Suppressor macrophage (primary cell): ENCODE data around the gene FOXJ3.

ENCODE experiments used
- DNase-seq, 4 experiments: peaks; one replicate each; pipeline ENCODE4 v3.0.0-alpha.2; 2020 to 2022
- total RNA-seq, 17 experiments: gene quantifications; one replicate each; lab custom pipeline; 2026; ENCODE audit warnings: mixed read lengths in 6 of 17, inconsistent platforms in 3 of 17; lab: John Stamatoyannopoulos, UW

FOXJ3 gene
- total RNA-seq, result 12.3 to 63.1 (median 35.6) reads per million in 17 experiments

- peak; percentile 94 to 98 (median 96) for DNase-seq
Measured at GRCh38 chr1:42335050-42335808, at the start of gene FOXJ3. Gene FOXJ3, minus strand, starts transcription at chr1:42335235. Its CDS starts 24,142 bp downstream, at chr1:42311093.

DNA sequence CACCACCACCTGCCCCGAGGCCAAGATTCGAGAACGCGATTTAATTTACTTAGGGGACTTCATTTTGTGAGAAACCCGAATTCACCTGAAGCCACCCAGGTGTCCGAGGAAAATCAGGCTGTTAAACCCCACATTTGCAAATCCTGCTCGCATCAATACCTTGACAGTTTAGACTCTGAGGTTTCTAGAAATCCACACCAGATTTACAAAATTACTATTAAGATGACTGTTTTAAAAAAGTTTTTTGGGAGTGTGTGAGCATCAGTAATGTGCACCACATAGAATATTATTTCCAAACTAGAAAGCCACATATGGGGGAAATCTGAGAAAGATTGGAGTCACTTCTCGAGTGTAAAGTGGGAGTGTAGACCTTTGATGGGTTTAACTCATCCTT lies 46.2 kb upstream of the FOXJ3 start:
- DNase-seq, result no peak

DNA sequence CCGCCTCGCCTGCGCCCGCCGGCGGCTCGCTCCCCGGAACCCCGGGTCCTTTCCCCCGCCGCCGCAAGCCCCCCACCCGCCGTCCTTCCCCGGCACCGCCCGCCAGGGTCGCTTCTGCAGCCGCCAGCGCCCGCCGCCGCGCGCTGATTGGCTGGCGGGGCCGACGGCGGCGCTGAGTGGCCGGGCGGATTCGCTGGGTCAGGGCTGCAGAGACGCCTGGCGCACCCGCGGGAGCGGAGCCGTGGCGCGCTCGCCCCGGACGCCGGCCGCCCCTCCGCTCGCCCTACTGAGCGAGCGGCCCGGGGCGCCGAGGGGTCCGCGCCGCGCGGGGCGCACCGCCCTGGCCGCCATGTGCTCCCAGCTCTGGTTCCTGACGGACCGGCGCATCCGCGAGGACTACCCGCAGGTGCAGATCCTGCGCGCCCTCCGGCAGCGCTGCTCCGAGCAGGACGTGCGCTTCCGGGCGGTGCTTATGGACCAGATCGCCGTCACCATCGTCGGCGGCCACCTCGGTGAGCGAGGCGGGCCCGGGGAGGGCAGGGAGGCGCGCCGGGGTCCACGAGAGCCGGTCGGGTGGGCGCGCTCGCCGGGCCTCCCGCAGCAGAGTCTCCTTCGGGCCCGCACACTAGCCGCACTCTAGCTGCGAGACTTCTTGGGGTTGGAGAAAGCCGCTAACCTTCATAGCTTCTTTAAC lies 45.7 kb upstream of the FOXJ3 start, which contains the start of gene RIMKLA:
Gene RIMKLA (plus strand): TSS at position 207 of the 694 bp plus-strand sequence. CDS start 143 bp downstream, at position 350.
- DNase-seq, result peak; percentile 13 to 85 (median 56)

- peak in 2 of 4 experiments; percentile 4 to 19 for DNase-seq
Measured at GRCh38 chr1:42379794-42380585, 45.0 kb upstream of the FOXJ3 start.

DNA sequence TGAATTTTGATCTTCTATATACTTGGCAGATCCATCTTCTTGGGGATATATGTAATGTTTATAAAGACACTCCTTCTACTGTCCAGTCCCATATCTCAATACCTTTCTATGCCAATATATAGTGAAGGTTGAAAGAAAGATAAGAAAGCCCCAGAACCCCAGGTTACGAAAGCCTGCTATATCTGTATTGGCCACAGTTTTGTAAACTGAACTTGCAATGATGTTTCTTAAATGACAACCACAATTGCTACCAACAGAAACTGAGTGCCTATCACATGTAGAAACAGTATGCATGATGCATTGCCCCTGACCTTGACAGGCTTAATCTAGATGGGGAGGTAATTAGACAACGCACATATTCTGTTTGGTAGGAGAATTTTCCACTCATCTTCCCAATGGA lies 37.8 kb upstream of the FOXJ3 start:
- no peak for DNase-seq

GRCh38 chr1:42370876-42371549 lies 36.0 kb upstream of the FOXJ3 start:
- no peak for DNase-seq

DNA sequence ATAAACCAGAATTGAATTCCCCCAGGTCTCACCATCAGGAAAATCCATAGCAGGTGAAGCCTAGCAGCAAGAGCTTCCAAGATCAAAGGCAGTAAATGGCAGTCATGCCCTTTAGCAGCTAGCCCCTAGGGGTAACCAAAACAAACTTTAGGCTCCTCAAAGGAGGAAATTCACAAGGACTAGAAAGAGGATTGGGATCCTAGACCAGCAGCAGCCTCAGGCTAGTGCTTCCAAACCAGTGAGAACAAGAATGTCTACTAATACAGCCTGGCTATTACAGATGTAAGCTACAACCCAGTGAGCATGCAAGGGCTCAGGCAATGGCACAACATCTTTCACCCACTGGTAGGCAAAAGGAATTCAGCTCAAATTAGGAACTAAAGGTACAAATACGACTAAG lies 34.4 kb upstream of the FOXJ3 start:
- DNase-seq, result no peak

- DNase-seq, result no peak
Measured at GRCh38 chr1:42368096-42368795, 33.2 kb upstream of the FOXJ3 start.

DNA sequence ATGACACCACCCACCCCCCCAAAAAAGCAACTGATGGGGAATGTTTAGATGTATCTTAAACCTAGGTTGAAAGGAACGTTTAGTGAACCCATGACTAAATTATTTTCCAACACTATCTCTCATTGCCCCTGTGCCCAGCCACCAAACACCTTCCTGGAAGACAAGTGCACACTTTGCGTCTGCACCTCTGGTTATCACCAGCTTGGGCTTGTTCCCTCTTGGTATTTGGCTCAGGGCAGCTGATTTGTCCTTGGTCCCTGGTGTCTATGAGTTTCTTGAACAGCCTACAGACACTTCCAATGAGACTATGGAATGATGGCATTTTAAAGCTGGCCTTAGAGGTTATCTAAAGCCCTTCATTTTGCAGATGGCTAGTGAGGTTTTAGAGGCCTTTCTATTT lies 30.1 kb upstream of the FOXJ3 start:
- no peak for DNase-seq

GRCh38 chr1:42364542-42364941 lies 29.5 kb upstream of the FOXJ3 start:
- DNase-seq, result no peak

GRCh38 chr1:42364089-42364488 lies 29.1 kb upstream of the FOXJ3 start:
- DNase-seq, result no peak

- DNase-seq, result no peak
Measured at GRCh38 chr1:42359466-42359865, 24.4 kb upstream of the FOXJ3 start.

- DNase-seq, result no peak
Measured at GRCh38 chr1:42358791-42359190, 23.8 kb upstream of the FOXJ3 start.

DNA sequence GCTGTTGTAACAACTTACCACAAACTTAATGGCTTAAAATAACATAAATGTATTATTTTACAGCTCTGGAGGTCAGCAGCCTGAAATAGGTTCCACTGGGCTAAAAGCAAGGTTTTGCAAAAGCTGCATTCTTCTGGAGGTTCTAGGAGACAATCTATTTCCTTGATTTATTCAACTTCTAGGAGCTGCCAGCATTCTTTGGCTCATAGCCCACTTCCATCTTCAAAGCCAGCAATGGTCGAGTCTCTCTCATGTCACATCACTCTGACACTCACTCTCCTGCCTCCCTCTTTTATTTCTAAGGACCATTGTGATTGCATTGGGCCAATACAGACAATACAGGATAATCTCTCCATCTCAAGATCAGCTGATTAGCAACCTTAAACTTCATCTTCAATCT lies 15.1 kb upstream of the FOXJ3 start:
- DNase-seq, result no peak

- no peak for DNase-seq
Measured at GRCh38 chr1:42348498-42348897, 13.5 kb upstream of the FOXJ3 start.

DNA sequence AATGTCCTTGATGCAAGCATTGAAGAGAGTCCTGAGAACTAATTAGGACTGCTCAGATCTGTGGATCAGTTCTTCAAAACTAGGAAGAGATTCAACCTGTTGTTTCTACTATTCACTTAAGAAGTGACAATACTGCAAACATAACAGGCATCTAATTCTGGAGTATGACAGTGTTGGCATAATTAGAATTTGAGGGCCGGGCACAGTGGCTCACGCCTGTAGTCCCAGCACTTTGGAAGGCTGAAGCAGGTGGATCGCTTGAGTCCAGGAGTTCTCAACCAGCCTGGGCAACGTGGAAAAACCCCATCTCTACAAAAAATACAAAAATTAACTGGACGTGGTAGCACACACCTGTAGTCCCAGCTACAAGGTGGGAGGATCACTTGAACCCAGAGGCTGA lies 8.0 kb upstream of the FOXJ3 start:
- DNase-seq, result no peak

DNA sequence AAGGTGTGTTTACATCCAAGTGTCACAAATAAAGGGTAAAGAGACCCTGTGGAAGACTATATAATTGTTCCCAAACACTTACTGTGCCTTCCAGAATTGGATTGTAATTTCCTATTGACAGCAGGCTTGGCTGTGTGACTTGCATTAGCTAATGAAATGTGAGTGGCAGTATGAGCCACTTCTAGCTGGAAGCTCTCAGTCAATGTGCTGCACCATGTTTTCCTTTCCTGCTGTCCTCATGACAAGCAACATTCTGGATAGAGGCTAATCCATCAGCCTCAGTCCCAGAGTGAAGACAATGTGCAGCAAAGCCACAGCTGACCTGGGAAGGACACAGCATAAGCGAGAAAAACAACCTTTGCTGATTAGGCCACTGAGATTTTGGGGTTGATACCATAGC lies 5.9 kb upstream of the FOXJ3 start:
- no peak for DNase-seq

GRCh38 chr1:42340093-42340492 lies 5.1 kb upstream of the FOXJ3 start:
- DNase-seq, result no peak

GRCh38 chr1:42336978-42337377 lies 1.9 kb upstream of the FOXJ3 start:
- no peak for DNase-seq

GRCh38 chr1:42335809-42336518 lies 929 bp upstream of the FOXJ3 start:
- DNase-seq, result peak; percentile 10 to 30 (median 21)
